Measurements from ENCODE around the gene TRMT1. TPM values are rescaled to one million over a fixed set of nuclear protein-coding genes. Genes with fewer than 3 reads are reported as not detected.

Gene TRMT1
- total RNA-seq, 4 donors from 2014 or later = 35.1 to 46.2 (median 40.6) TPM

- WGBS = 56% methylated on average over 9 of the region's 10 CpGs
- DNase-seq (ENCODE audit: low spot score in 2 of 2) = no peak
- peak overlapping the region; percentile 83 for H3K27ac ChIP-seq
- H3K27me3 ChIP-seq = no peaks in the 10 kb centered on the region
- H3K4me3 ChIP-seq = no peak overlapping the region
- no peaks in the 10 kb centered on the region for H3K9me3 ChIP-seq
- no peak for TF ChIP-seq EP300 (IDR thresholded peaks at IDR 0.05)
- no peak for TF ChIP-seq POLR2A (IDR thresholded peaks at IDR 0.05)
- TF ChIP-seq POLR2AphosphoS5 (IDR thresholded peaks at IDR 0.05) = no peak
- no peak for TF ChIP-seq CTCF (IDR thresholded peaks at IDR 0.05)
- H3K4me1 ChIP-seq = peaks cover 62% of the 10 kb centered on the region
- H3K36me3 ChIP-seq = peaks cover 73% of the 10 kb centered on the region
These were observed 38.2 kb downstream of the TRMT1 start for GRCh38 chr19:13078381-13078780.

- DNase-seq (ENCODE audit: low spot score in 2 of 2) = no peak
- Histone ChIP-seq H3K9me3 (no peaks in the 10 kb centered on the region), H3K27me3 (no peaks in the 10 kb centered on the region), H3K27ac (peak overlapping the region; percentile 83), H3K4me3 (no peak overlapping the region), H3K36me3 (peaks cover 68% of the 10 kb centered on the region), H3K4me1 (peaks cover 59% of the 10 kb centered on the region)
- WGBS = 49% methylated on average over 11 of the region's 11 CpGs
- TF ChIP-seq POLR2AphosphoS5 (IDR thresholded peaks at IDR 0.05) (no peak), EP300 (IDR thresholded peaks at IDR 0.05) (no peak), CTCF (IDR thresholded peaks at IDR 0.05) (no peak), POLR2A (IDR thresholded peaks at IDR 0.05) (no peak)
These were observed 39.3 kb downstream of the TRMT1 start for GRCh38 chr19:13077240-13077639.

- Histone ChIP-seq H3K36me3 (peaks cover 63% of the 10 kb centered on the region), H3K4me1 (peaks cover 59% of the 10 kb centered on the region), H3K4me3 (no peak overlapping the region), H3K27ac (peak overlapping the region; percentile 51), H3K9me3 (no peaks in the 10 kb centered on the region), H3K27me3 (no peaks in the 10 kb centered on the region)
- TF ChIP-seq POLR2AphosphoS5 (IDR thresholded peaks at IDR 0.05) (no peak), POLR2A (IDR thresholded peaks at IDR 0.05) (no peak), EP300 (IDR thresholded peaks at IDR 0.05) (no peak), CTCF (IDR thresholded peaks at IDR 0.05) (no peak)
- DNase-seq (ENCODE audit: low spot score in 2 of 2) = no peak
- 50% methylated on average over 1 of the region's 6 CpGs for WGBS
These were observed 39.8 kb downstream of the TRMT1 start for GRCh38 chr19:13076787-13077186.

GRCh38 chr19:13076320-13076719 lies 40.2 kb downstream of the TRMT1 start:
- 63% methylated on average over 8 of the region's 8 CpGs for WGBS
- Histone ChIP-seq H3K27ac (peak overlapping the region; percentile 51), H3K4me1 (peaks cover 56% of the 10 kb centered on the region), H3K4me3 (no peak overlapping the region), H3K27me3 (no peaks in the 10 kb centered on the region), H3K36me3 (peaks cover 59% of the 10 kb centered on the region), H3K9me3 (no peaks in the 10 kb centered on the region)
- no peak for DNase-seq (ENCODE audit: low spot score in 2 of 2)
- TF ChIP-seq CTCF (IDR thresholded peaks at IDR 0.05) (no peak), EP300 (IDR thresholded peaks at IDR 0.05) (no peak), POLR2AphosphoS5 (IDR thresholded peaks at IDR 0.05) (no peak), POLR2A (IDR thresholded peaks at IDR 0.05) (no peak)

- 54% methylated on average over 4 of the region's 4 CpGs for WGBS
- Histone ChIP-seq H3K27ac (peak overlapping the region; percentile 19), H3K27me3 (no peaks in the 10 kb centered on the region), H3K9me3 (no peaks in the 10 kb centered on the region), H3K4me3 (no peak overlapping the region), H3K36me3 (peaks cover 42% of the 10 kb centered on the region), H3K4me1 (peaks cover 58% of the 10 kb centered on the region)
- TF ChIP-seq EP300 (IDR thresholded peaks at IDR 0.05) (no peak), POLR2A (IDR thresholded peaks at IDR 0.05) (no peak), POLR2AphosphoS5 (IDR thresholded peaks at IDR 0.05) (no peak), CTCF (IDR thresholded peaks at IDR 0.05) (no peak)
- DNase-seq (ENCODE audit: low spot score in 2 of 2) = no peak
These were observed 42.2 kb downstream of the TRMT1 start for GRCh38 chr19:13074378-13074777.
